GM21528 (cell line): Measurements from ENCODE around the gene IL12RB1.
"Not testable (repeated sequence)": the region's sequence is repeated elsewhere in the genome, so short reads cannot be mapped to it uniquely, and the experiment has no call there.

Experiments
- ATAC-seq: cut with Tn5 transposase; IDR thresholded peaks from one replicate; pipeline ENCODE4 v1.9.1; 2021; ENCODE audit warnings: mild to moderate bottlenecking, moderate library complexity; ENCODE audit not compliant: unreplicated experiment, low FRiP score

IL12RB1 gene

DNA sequence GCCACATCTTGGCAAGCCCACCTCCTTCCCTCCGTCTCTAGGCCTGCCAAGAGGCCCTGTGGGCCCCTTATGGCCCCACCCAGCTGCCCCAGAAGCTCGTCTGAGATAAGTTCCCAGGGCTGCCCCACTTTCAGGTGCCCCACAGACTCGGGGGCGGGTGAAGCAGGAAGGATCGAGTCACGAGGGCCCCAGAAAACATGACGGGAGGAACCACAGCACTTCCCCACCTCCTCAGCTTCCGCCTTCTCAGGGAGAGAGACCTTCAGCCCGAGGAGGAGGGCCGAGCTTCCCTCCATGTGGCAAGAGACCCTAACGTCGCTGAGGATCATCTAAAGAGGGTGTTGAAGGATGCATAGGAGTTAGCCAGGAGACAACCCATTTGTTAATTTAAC, 4.5 kb upstream of the IL12RB1 start:
- no peak for ATAC-seq

DNA sequence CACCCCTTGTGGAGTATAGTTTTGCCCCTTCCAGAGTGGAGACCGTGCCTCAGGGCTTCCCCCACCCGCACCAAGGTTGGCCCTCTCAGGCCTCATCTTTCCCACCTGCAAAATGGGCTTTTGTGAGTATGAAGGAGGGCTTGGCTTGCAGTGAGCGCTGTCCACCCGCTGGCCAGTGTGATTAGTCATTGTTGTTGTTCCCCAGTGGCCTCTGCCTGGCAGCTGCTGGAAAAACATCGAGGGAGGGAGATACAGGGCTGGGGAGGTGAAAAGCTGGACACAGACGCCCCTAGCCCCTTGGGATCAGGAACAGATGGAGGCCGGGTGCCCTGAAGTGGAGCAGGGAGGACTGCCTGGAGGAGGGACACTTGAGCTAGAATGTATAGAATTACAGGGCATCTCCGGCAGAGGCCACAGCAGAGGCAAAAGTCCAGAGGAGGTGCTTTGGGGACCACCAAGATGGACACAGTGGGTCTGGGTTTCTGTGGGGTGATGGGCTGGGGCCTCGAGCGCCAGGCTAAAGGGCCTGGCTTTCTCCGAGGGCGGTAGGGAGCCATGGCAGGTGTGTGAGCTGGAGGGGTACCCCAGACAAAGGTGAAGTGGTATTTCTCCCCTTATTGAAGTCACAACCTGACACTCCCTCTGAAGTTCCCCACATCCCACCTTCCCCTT, 3.9 kb upstream of the IL12RB1 start:
- ATAC-seq = no peak

GRCh38 chr19:18089726-18090125, 3.0 kb upstream of the IL12RB1 start:
- ATAC-seq = no peak

DNA sequence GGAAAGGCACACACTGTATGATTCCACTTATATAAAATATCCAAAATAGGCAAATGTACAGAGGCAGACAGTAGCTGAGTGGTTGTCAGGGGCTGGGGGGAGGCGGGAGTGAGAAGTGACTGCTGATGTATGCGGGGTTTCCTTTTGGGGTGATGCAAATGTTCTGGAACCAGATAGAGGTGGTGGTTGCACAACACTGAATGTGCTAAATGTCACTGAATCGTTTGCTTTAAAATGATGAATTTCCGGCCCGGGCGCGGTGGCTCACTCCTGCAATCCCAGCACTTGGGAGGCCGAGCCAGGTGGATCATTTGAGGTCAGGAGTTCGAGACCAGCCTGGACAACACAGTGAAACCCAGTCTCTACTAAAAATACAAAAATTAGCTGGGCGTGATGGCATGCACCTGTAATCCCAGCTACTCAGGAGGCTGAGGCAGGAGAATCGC, 2.4 kb upstream of the IL12RB1 start:
- not testable (repeated sequence) for ATAC-seq

GRCh38 chr19:18085702-18086457, 854 bp downstream of the IL12RB1 start:
- no peak for ATAC-seq

DNA sequence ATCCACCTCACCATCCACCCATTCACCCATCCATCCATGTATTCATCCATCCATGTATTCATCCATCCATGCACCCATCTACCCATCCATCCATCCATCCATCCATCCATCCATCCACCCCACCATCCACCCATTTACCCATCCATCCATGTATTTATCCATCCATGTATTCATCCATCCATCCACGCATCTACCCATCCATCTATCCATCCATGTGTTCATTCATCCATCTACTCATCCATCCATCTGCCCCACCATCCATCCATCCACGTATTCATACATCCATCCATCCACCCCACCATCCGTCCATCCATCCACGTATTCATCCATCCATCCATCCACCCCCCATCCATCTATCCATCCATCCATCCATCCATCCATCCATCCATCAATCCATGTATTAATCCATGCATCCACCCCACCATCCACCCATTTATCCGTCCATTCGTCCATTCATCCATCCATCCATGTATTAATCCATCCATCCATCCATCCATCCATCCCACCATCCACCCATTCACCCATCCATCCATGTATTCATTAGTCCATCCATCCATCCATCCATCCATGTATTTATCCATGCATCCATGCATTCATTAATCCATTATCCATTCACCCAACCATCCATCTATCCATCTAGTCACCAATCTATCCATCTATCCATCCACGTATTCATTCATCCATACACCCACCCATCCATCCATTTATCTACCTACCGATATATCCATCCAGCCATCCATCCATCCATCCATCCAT, 2.6 kb downstream of the IL12RB1 start:
- no peak for ATAC-seq

- ATAC-seq = no peak
Measured at GRCh38 chr19:18074192-18074591, 12.5 kb downstream of the IL12RB1 start.

- no peak for ATAC-seq
Measured at GRCh38 chr19:18073197-18073596, 13.5 kb downstream of the IL12RB1 start.

GRCh38 chr19:18072335-18072734, 14.4 kb downstream of the IL12RB1 start:
- ATAC-seq = no peak

- no peak for ATAC-seq
Measured at GRCh38 chr19:18070181-18070580, 16.6 kb downstream of the IL12RB1 start.

GRCh38 chr19:18069383-18069782, 17.4 kb downstream of the IL12RB1 start:
- ATAC-seq = no peak

DNA sequence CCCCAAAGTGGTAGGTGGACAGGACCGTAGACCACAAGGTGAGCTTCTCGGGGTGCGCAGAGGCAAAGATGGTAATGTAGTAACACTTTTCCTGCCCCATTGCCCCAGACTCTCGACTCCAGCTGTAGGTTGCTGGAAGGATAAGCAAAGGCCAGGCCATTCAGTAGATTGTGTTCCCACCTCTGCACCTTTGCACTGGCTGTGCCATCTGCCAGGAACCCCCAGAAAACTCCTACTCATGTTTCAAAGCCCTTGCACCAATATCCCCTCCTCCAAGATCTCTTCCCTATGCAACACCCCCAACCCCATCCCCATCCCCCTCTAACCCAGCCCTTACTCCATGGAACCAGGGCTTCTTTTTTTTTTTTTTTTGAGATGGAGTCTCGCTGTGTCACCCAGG, 18.3 kb downstream of the IL12RB1 start:
- ATAC-seq = no peak

GRCh38 chr19:18065173-18065495, 21.6 kb downstream of the IL12RB1 start:
- no peak for ATAC-seq

- no peak for ATAC-seq
Measured at GRCh38 chr19:18063463-18063862, 23.3 kb downstream of the IL12RB1 start.

DNA sequence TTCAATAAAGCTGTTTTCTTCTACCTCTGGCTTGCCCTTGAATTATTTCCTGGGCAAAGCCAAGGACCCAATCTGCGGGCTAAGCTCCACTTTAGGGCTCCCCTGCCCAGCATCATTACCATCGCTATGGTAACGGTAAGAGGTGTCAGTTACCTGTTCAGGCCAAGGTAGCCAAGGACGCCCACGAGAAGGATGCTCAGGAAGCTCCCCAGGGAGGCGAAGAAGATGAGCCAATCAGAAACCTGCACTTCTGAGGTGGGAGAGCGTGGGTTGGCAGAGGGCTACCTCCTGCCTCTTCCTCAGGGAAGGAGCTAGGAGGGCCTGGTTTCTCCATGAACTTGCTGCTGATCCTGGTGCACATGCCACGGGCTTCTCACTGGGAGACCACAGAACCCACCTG, 24.7 kb downstream of the IL12RB1 start:
- no peak for ATAC-seq

DNA sequence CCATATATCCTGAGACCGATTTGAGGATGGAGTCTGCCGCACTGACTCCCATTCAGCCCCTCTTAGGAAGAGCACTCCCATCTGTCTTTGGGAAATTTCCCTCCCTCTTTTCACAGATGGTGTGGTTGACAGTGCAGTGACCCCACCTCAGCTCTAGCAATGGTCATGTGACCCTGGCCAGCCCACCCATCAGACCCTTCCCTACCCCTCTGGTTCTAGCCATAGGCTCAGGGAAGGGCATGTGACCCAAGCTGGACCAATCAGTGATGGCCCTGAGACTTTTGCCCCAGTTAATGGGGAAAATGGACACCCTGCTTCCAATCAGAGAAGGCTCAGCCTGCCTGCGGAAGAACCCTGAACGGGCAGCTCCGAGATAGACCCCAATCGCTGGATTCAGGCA, 26.3 kb downstream of the IL12RB1 start:
- ATAC-seq = no peak

- ATAC-seq = no peak
Measured at GRCh38 chr19:18059902-18060301, 26.8 kb downstream of the IL12RB1 start.

DNA sequence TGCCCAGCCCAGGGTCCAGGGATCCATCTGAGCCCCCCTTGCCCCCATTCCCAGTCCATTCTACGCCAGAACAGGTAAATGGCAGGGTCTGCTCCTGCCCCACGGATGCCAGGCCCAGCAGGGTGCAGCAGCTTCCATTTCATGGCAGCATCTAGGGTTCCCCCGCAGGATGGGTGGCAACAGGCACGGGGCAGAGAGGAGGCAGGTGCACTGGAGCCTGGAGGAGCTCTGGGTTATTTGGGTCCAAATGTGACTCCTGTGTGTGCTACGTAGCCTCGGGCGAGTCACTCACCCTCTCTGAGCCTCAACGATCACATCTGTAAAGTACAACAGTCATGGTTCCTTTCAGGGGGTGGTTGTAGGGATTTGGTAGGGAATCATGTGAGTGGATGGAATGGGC, 27.4 kb downstream of the IL12RB1 start:
- no peak for ATAC-seq

GRCh38 chr19:18058208-18059009, 28.3 kb downstream of the IL12RB1 start:
- ATAC-seq = no peak

DNA sequence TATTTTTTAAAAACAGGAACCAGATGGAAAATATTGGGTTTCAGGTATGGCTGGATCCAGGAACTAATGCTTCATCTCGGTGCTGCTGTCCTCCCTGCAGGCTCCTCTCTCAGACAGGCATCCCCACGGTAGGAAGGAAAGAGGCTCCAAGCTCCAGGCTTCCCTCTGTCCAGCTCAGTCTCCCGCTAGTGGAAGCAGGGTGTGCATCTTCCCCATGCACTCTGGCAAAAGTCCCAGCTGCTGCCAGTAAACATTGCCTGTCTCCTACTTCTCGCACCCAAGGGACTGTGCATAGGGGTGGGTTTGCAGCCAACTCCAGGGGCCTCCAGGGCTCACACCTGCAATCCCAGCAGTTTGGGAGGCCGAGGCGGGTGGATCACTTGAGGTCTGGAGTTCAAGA, 29.2 kb downstream of the IL12RB1 start:
- ATAC-seq = no peak

GRCh38 chr19:18055967-18056366, 30.8 kb downstream of the IL12RB1 start:
- no peak for ATAC-seq
